Left ventricle myocardium inferior (tissue), 1 donor: ENCODE measurements around the gene JPT1. TPM values are rescaled to one million over a fixed set of nuclear protein-coding genes. Genes with fewer than 3 reads are reported as not detected.
"Not testable (repeated sequence)": the region's sequence is repeated elsewhere in the genome, so short reads cannot be mapped to it uniquely, and the experiment has no call there.

ENCODE experiments used
- DNase-seq: peaks from one replicate; pipeline ENCODE4 v3.0.0-alpha.2; 2020
- H3K27ac ChIP-seq: fragments of 200-600 bp; replicated peaks from 2 replicates; pipeline ENCODE4 v1.8.0; 2021
- H3K27me3 ChIP-seq: fragments of 200-600 bp; 2 replicates; pipeline ENCODE4 v1.8.0; 2021; ENCODE audit warnings: low read depth
- H3K36me3 ChIP-seq: fragments of 200-600 bp; 2 replicates; pipeline ENCODE4 v1.8.0; 2021
- H3K4me1 ChIP-seq: fragments of 200-600 bp; 2 replicates; pipeline ENCODE4 v1.8.0; 2021
- H3K4me3 ChIP-seq: fragments of 200-600 bp; 2 replicates; pipeline ENCODE4 v1.8.0; 2021; ENCODE audit warnings: mild to moderate bottlenecking, moderate library complexity
- H3K9me3 ChIP-seq: fragments of 200-600 bp; replicated peaks from 2 replicates; pipeline ENCODE4 v1.8.0; 2021
- CTCF ChIP-seq: fragments of 200-600 bp; IDR thresholded peaks from 2 replicates; pipeline ENCODE4 v1.8.0; 2021; ENCODE audit warnings: antibody characterized with exemption, mild to moderate bottlenecking, borderline replicate concordance
- intact Hi-C: fragments of 100-400 bp; cut with micrococcal nuclease; formaldehyde crosslinking; loops from one replicate; pipeline ENCODE4 v1.11.0; 2022
- total RNA-seq: library from RNA; stranded (reverse); fragmentation: NEBNext Ultra II Directional; extraction: Animal tissue kit (Norgen Biotek cat#: 25700); gene quantifications from one replicate; pipeline ENCODE4 v1.2.1, GENCODE V29; 2021
- donor health status: DM: no; HTN: yes; CAD: no; lungs with severe emphysema.

Gene JPT1
- total RNA-seq, 1 donor from 2014 or later, result 13.8 TPM

GRCh38 chr17:75130059-75130631, 24.2 kb downstream of the JPT1 start:
- intact Hi-C loops, result no loop called here
- no peaks in the 10 kb centered on the region for H3K9me3 ChIP-seq
- H3K4me3 ChIP-seq, result peak overlapping the region; percentile 81
- peaks cover 28% of the 10 kb centered on the region for H3K4me1 ChIP-seq
- DNase-seq, result no peak
- H3K27ac ChIP-seq, result peak overlapping the region; percentile 92
- no peaks in the 10 kb centered on the region for H3K27me3 ChIP-seq
- H3K36me3 ChIP-seq, result peaks cover 9% of the 10 kb centered on the region
- no peak for TF ChIP-seq CTCF

DNA sequence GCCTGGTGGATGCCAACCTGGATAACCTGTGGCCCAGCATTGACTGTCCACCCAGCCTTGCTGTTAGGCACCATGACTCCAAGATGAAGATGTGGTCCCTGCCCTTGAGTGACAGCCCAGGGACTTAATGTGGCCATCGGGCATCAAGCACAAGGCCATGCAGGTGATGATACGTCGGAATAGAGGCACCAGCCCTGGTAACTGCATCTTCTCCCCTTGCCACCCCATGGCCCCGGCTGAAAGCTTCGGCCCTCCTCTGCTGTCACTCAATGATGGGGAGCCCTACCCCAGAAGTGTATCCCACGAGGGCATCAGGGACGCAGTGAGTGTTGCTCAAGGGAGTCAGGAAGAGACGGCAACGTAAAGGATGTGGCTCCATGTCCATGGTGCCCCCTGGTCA, 24.7 kb downstream of the JPT1 start:
- H3K4me1 ChIP-seq, result peaks cover 34% of the 10 kb centered on the region
- no peak overlapping the region for H3K4me3 ChIP-seq
- H3K27me3 ChIP-seq, result no peaks in the 10 kb centered on the region
- DNase-seq, result no peak
- H3K9me3 ChIP-seq, result no peaks in the 10 kb centered on the region
- no peak for TF ChIP-seq CTCF
- H3K36me3 ChIP-seq, result peaks cover 9% of the 10 kb centered on the region
- intact Hi-C loops, result no loop called here
- H3K27ac ChIP-seq, result no peak overlapping the region

DNA sequence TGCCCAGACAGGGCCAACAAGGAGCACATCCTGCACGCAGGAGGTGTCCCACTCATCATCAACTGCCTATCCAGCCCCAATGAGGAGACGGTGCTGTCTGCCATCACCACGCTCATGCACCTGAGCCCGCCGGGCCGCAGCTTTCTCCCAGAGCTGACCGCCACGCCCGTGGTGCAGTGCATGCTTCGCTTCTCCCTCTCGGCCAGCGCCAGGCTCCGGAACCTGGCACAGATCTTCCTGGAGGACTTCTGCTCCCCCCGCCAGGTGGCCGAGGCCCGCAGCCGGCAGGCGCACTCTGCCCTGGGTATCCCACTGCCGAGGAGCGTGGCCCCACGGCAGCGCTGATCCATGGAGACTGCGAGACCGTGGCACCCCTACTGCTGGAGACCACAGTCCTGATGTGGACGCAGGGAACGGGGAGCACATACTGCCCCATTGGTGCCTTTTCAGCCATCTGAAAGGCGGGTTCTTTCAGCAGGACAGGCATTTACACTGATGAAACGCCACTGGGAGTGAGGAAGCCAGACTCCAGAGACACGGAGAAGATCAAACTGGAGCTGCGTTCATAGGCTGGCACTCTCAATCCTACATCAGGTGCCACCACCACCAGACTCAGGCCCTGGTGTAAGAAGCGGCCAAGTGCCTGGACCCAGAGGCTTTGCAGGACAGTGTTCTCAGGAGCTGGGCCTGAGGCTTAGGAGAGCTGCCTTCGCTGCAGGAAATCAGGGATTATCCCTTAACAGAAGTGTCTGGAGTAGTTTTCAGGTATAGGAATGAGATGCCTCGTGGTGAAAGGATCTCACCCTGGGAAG, 25.4 kb downstream of the JPT1 start:
- intact Hi-C loops, result no loop called here
- Histone ChIP-seq H3K27ac (no peak overlapping the region), H3K36me3 (peaks cover 9% of the 10 kb centered on the region), H3K9me3 (no peaks in the 10 kb centered on the region), H3K27me3 (no peaks in the 10 kb centered on the region), H3K4me3 (no peak overlapping the region), H3K4me1 (peaks cover 40% of the 10 kb centered on the region)
- TF ChIP-seq CTCF, result no peak
- no peak for DNase-seq

- H3K27ac ChIP-seq, intact Hi-C loops, DNase-seq, H3K9me3 ChIP-seq, H3K36me3 ChIP-seq, H3K27me3 ChIP-seq, H3K4me3 ChIP-seq: not testable (repeated sequence)
- H3K4me1 ChIP-seq, result peaks cover 43% of the 10 kb centered on the region
Observed at GRCh38 chr17:75127936-75128335, 26.4 kb downstream of the JPT1 start.

GRCh38 chr17:75126954-75127353, 27.4 kb downstream of the JPT1 start:
- Histone ChIP-seq H3K4me1 (peaks cover 38% of the 10 kb centered on the region), H3K27ac (no peak overlapping the region), H3K4me3 (no peak overlapping the region), H3K36me3 (peaks cover 9% of the 10 kb centered on the region), H3K9me3 (no peaks in the 10 kb centered on the region), H3K27me3 (no peaks in the 10 kb centered on the region)
- TF ChIP-seq CTCF, result no peak
- intact Hi-C loops, result no loop called here
- no peak for DNase-seq

- DNase-seq, result no peak
- no peak for TF ChIP-seq CTCF
- Histone ChIP-seq H3K4me3 (no peak overlapping the region), H3K27ac (no peak overlapping the region), H3K36me3 (peaks cover 9% of the 10 kb centered on the region), H3K27me3 (no peaks in the 10 kb centered on the region), H3K9me3 (no peaks in the 10 kb centered on the region), H3K4me1 (peaks cover 30% of the 10 kb centered on the region)
- intact Hi-C loops, result no loop called here
Observed at GRCh38 chr17:75125984-75126383, 28.3 kb downstream of the JPT1 start.
